A549 (cell line): ENCODE results near the gene RERE.
A peak's percentile ranks its signal among the peaks of the same experiment; 100 is the strongest.

Experiments
- CTCF ChIP-seq: fragments of >200 bp; sonication (Bioruptor Twin); formaldehyde crosslinking; IDR thresholded peaks from 3 replicates; pipeline ENCODE4 v1.5.1; 2016
- EP300 ChIP-seq, 2 experiments: fragments of >200 bp; sonication (Bioruptor Twin); formaldehyde crosslinking; IDR thresholded peaks; 2 replicates in 1 of 2; 3 replicates in 1 of 2; pipeline ENCODE4 v1.6.1; 2016 to 2017
- ESRRA ChIP-seq: fragments of 150-350 bp; IDR thresholded peaks from 2 replicates; pipeline ENCODE4 v1.6.1; 2014; ENCODE audit warnings: mild to moderate bottlenecking, low read length, borderline replicate concordance
- HES2 ChIP-seq: fragments of >200 bp; sonication (Bioruptor Twin); formaldehyde crosslinking; IDR thresholded peaks from 2 replicates; pipeline ENCODE4 v1.6.1; 2016
- JUN ChIP-seq, 2 experiments: fragments of >200 bp; sonication (Bioruptor Twin); formaldehyde crosslinking; IDR thresholded peaks; 2 replicates in 1 of 2; 3 replicates in 1 of 2; pipeline ENCODE4 v1.6.1; 2016 to 2017
- KDM1A ChIP-seq: fragments of 200-600 bp; sonication (generic); IDR thresholded peaks from 2 replicates; pipeline ENCODE4 v1.6.1; 2016; ENCODE audit warnings: low read depth, mild to moderate bottlenecking
- MAX ChIP-seq: IDR thresholded peaks from 2 replicates; pipeline ENCODE4 v1.6.1; 2012
- MYC ChIP-seq: IDR thresholded peaks from 2 replicates; pipeline ENCODE4 v1.6.1; 2012; ENCODE audit warnings: mild to moderate bottlenecking, inconsistent platforms, low read length, improper control_type of control experiment, borderline replicate concordance
- NR3C1 ChIP-seq: fragments of >200 bp; sonication (Bioruptor Twin); formaldehyde crosslinking; IDR thresholded peaks from 3 replicates; pipeline ENCODE4 v1.6.1; 2017
- POLR2A ChIP-seq: IDR thresholded peaks from 2 replicates; pipeline ENCODE4 v1.6.1; 2012; ENCODE audit warnings: mild to moderate bottlenecking, low read length
- REST ChIP-seq: fragments of 200-600 bp; sonication (generic); IDR thresholded peaks from 2 replicates; pipeline ENCODE4 v1.6.1; 2016; ENCODE audit warnings: antibody characterized with exemption, mild to moderate bottlenecking, moderate library complexity
- USF2 ChIP-seq: fragments of 450-650 bp; IDR thresholded peaks from 2 replicates; pipeline ENCODE4 v1.6.1; 2014; ENCODE audit warnings: antibody characterized with exemption

- no peak for TF ChIP-seq HES2
- no peak for TF ChIP-seq POLR2A
- no peak for TF ChIP-seq NR3C1
- peak; percentile 52 for TF ChIP-seq CTCF
- TF ChIP-seq MYC: no peak
- TF ChIP-seq MAX: no peak
- peak in 1 of 2 experiments; percentile 36; a peak in 1 of 5 replicates for TF ChIP-seq JUN (IDR thresholded peaks at IDR 0.05)
- TF ChIP-seq EP300 (IDR thresholded peaks at IDR 0.05): no peak
- TF ChIP-seq KDM1A: no peak
- TF ChIP-seq ESRRA: no peak
- no peak for TF ChIP-seq REST
- TF ChIP-seq USF2: no peak
Observed at GRCh38 chr1:8858888-8859706, 41.7 kb upstream of the RERE start.
